PC-3 (cell line): ENCODE measurements around the gene GALNTL6. TPM values are rescaled to one million over a fixed set of nuclear protein-coding genes. Genes with fewer than 3 reads are reported as not detected.

Experiments used
- ATAC-seq: fragments of 200-7000 bp; cut with Tn5 transposase; 2 replicates; pipeline ENCODE4 v1.9.1; 2020; ENCODE audit warnings: mild to moderate bottlenecking, moderate library complexity
- BruUV-seq: library from RNA; stranded (reverse); fragments of 400-500 nt; replicated peaks from 2 replicates; lab custom pipeline; 2021; lab: Mats Ljungman, UMichigan
- CTCF ChIA-PET: fragments of 300-600 bp; sonication (Branson Sonifier 250); formaldehyde crosslinking; loops from one replicate; lab custom pipeline; 2022; ENCODE audit warnings: antibody characterized with exemption; lab: Charles Lee
- POLR2A ChIA-PET: fragments of 300-600 bp; sonication (Branson Sonifier 250); formaldehyde crosslinking; loops from one replicate; lab custom pipeline; 2022; ENCODE audit warnings: antibody characterized with exemption; ENCODE audit not compliant: unreplicated experiment; lab: Charles Lee
- DNase-seq: peaks from one replicate; pipeline ENCODE4 v3.0.0-alpha.2; 2015
- H2AFZ ChIP-seq: fragments of 300-600 bp; sonication (generic); 2 replicates; pipeline ENCODE4 v1.6.0; 2016; ENCODE audit warnings: antibody characterized with exemption, low read length
- H3F3A ChIP-seq: fragments of 300-600 bp; sonication (generic); one replicate; pipeline ENCODE4 v1.6.0; 2017; ENCODE audit warnings: antibody characterized with exemption, low read length, control low read depth, mild to moderate bottlenecking; ENCODE audit not compliant: unreplicated experiment
- H3K27ac ChIP-seq: fragments of 300-600 bp; sonication (generic); 2 replicates; pipeline ENCODE4 v1.5.1; 2016; ENCODE audit warnings: mild to moderate bottlenecking, low read length
- H3K27me3 ChIP-seq: fragments of 300-600 bp; sonication (generic); 2 replicates; pipeline ENCODE4 v1.6.1; 2016; ENCODE audit warnings: low read length, mixed read lengths
- H3K36me3 ChIP-seq: fragments of 300-600 bp; sonication (generic); 2 replicates; pipeline ENCODE4 v1.6.1; 2016; ENCODE audit warnings: low read depth, mixed run types, low read length, mixed read lengths
- H3K4me1 ChIP-seq: fragments of 300-600 bp; sonication (generic); 2 replicates; pipeline ENCODE4 v1.5.1; 2016; ENCODE audit warnings: low read length; ENCODE audit not compliant: insufficient read depth
- H3K4me2 ChIP-seq: fragments of 300-600 bp; sonication (generic); 2 replicates; pipeline ENCODE4 v1.6.0; 2016; ENCODE audit warnings: low read length
- H3K4me3 ChIP-seq: fragments of 300-600 bp; sonication (generic); 2 replicates; pipeline ENCODE4 v1.5.1; 2016; ENCODE audit warnings: mild to moderate bottlenecking, low read length, mixed read lengths
- H3K79me2 ChIP-seq: fragments of 300-600 bp; sonication (generic); 2 replicates; pipeline ENCODE4 v1.6.1; 2017; ENCODE audit warnings: low read length, mixed read lengths
- H3K9ac ChIP-seq: fragments of 300-600 bp; sonication (generic); 2 replicates; pipeline ENCODE4 v1.6.0; 2016; ENCODE audit warnings: mild to moderate bottlenecking, low read length
- H3K9me2 ChIP-seq: fragments of 300-600 bp; sonication (generic); replicated peaks from 2 replicates; pipeline ENCODE4 v1.6.1; 2016; ENCODE audit warnings: mixed run types, low read length, mixed read lengths
- H3K9me3 ChIP-seq: fragments of 300-600 bp; sonication (generic); 2 replicates; pipeline ENCODE4 v1.6.1; 2016; ENCODE audit warnings: low read length, mixed read lengths
- H4K20me1 ChIP-seq: fragments of 300-600 bp; sonication (generic); 2 replicates; pipeline ENCODE4 v1.6.1; 2016; ENCODE audit warnings: low read length, mixed read lengths
- EZH2 ChIP-seq: fragments of 300-600 bp; sonication (generic); IDR thresholded peaks from one replicate; pipeline ENCODE4 v1.6.1; 2017; ENCODE audit warnings: antibody characterized with exemption, mild to moderate bottlenecking, low read length; ENCODE audit not compliant: unreplicated experiment
- EZH2phosphoT487 ChIP-seq: fragments of 300-600 bp; sonication (generic); IDR thresholded peaks from 2 replicates; pipeline ENCODE4 v1.6.1; 2018; ENCODE audit warnings: mild to moderate bottlenecking, antibody characterized with exemption, low read length, borderline replicate concordance
- intact Hi-C: fragments of 100-400 bp; cut with micrococcal nuclease; formaldehyde crosslinking; loops from 2 replicates; pipeline ENCODE4 v1.9.0; 2023
- total RNA-seq: library from RNA; depleted of rRNA; stranded (reverse); fragments of >200 nt; gene quantifications from 2 replicates; pipeline ENCODE4 v1.2.3, GENCODE V29; 2014
- TF ChIP-seq, protein P1 (sequence below): fragments of 300-600 bp; sonication (generic); conservative IDR thresholded peaks from 2 replicates; pipeline ENCODE4 v1.5.1; 2017; ENCODE audit warnings: antibody characterized with exemption, low read depth, mild to moderate bottlenecking, low read length

The GALNTL6 gene
- total RNA-seq, 1 experiment from 2014 or later: not detected

DNA sequence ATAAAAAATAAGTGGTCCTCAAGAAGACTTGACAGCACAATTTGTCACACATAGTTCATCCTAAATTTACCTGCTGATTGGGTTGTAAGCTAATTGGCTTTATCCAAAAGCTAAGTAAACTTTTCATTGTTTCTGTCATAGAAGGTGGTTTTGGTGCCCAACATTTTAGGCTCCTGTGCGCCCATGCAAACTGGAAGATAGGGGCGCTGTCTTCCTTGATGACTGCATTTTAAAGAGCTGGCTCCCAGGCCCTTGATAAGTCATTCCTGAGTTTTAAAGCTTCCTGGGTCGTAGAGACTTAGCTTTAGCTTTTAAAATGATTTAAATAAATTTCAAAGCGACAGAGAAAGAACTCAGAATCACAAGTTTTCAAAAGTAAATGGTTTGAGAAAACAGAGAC lies 730.0 kb downstream of the GALNTL6 start:
- H3F3A ChIP-seq: no peaks in the 10 kb centered on the region
- CTCF ChIA-PET: no interaction called here
- no peak overlapping the region for H3K4me3 ChIP-seq
- TF ChIP-seq, protein P1, sequence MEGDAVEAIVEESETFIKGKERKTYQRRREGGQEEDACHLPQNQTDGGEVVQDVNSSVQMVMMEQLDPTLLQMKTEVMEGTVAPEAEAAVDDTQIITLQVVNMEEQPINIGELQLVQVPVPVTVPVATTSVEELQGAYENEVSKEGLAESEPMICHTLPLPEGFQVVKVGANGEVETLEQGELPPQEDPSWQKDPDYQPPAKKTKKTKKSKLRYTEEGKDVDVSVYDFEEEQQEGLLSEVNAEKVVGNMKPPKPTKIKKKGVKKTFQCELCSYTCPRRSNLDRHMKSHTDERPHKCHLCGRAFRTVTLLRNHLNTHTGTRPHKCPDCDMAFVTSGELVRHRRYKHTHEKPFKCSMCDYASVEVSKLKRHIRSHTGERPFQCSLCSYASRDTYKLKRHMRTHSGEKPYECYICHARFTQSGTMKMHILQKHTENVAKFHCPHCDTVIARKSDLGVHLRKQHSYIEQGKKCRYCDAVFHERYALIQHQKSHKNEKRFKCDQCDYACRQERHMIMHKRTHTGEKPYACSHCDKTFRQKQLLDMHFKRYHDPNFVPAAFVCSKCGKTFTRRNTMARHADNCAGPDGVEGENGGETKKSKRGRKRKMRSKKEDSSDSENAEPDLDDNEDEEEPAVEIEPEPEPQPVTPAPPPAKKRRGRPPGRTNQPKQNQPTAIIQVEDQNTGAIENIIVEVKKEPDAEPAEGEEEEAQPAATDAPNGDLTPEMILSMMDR: peak; percentile 24; the same call in 1 of the 2 replicates
- TF ChIP-seq EZH2phosphoT487 (no peak), EZH2 (no peak)
- H3K36me3 ChIP-seq: no peaks in the 10 kb centered on the region
- H3K79me2 ChIP-seq: no peaks in the 10 kb centered on the region
- no peaks in the 10 kb centered on the region for H3K4me1 ChIP-seq
- intact Hi-C loops: no loop called here
- H3K4me2 ChIP-seq: no peak overlapping the region
- H4K20me1 ChIP-seq: no peaks in the 10 kb centered on the region
- no peak overlapping the region for H2AFZ ChIP-seq
- H3K9ac ChIP-seq: no peak overlapping the region
- no peak overlapping the region for H3K27ac ChIP-seq
- ATAC-seq (no peak), DNase-seq (no peak)
- POLR2A ChIA-PET: no interaction called here
- no peaks in the 10 kb centered on the region for H3K9me3 ChIP-seq
- no peaks in the 10 kb centered on the region for H3K9me2 ChIP-seq
- H3K27me3 ChIP-seq: no peaks in the 10 kb centered on the region
- no TSS peak for BruUV-seq

DNA sequence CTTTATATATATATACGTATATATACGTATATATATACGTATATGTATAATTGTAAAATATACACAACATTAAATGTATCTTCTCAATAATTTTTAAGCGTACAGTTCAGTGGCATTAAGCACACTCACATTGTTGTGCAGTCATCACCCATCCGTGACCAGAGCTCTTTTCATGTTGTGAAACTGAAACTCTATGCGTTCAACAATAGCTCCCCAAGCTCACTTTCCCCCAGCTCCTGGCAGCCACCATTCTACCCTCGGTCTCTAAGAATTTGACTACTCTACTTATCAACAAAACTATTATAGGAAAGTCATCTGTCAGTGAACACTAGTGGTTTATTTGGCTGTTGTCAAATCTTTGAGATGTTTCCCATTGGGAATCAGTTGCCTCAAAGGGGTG lies 733.6 kb downstream of the GALNTL6 start:
- Histone ChIP-seq H3K9me3 (no peaks in the 10 kb centered on the region), H3K27ac (no peak overlapping the region), H2AFZ (no peak overlapping the region), H3K4me2 (no peak overlapping the region), H3K79me2 (no peaks in the 10 kb centered on the region), H3K4me1 (no peaks in the 10 kb centered on the region), H3K36me3 (no peaks in the 10 kb centered on the region), H4K20me1 (no peaks in the 10 kb centered on the region), H3F3A (no peaks in the 10 kb centered on the region), H3K9me2 (no peaks in the 10 kb centered on the region), H3K9ac (no peak overlapping the region), H3K27me3 (no peaks in the 10 kb centered on the region), H3K4me3 (no peak overlapping the region)
- ChIA-PET POLR2A (interaction anchor here (0.5 kb wide), 1 partner anchor 308 kb away, joined by 8 read pairs; no protein-coding TSS in a partner anchor), CTCF (no interaction called here)
- ATAC-seq (no peak), DNase-seq (no peak)
- intact Hi-C loops: no loop called here
- TF ChIP-seq EZH2 (no peak), EZH2phosphoT487 (no peak)
- TF ChIP-seq, protein P1: no peak
- no TSS peak for BruUV-seq

DNA sequence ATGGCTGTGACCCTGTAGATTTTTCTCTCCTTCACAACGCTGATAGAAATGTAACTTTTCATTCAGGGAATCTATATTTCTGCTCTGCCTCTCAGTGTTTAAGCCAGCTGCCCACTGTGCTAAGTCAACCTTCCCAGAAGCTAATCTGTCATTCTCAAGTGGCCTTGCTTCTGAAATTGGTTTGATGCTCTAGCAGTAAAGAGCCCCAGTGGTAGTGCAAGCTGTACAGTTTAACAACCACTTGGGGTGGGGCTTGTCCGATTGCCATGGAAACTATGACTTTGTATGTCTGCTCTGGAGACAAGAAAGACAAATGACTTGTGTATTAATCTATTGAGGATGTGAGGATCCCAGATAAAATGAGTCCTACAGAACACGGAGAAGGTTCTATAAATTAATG lies 734.5 kb downstream of the GALNTL6 start:
- H3K4me3 ChIP-seq: no peak overlapping the region
- intact Hi-C loops: no loop called here
- no peak overlapping the region for H3K4me2 ChIP-seq
- H2AFZ ChIP-seq: no peak overlapping the region
- no peaks in the 10 kb centered on the region for H3K27me3 ChIP-seq
- H3K36me3 ChIP-seq: no peaks in the 10 kb centered on the region
- TF ChIP-seq EZH2phosphoT487: no peak
- no peak for TF ChIP-seq EZH2
- TF ChIP-seq, protein P1: no peak
- no peaks in the 10 kb centered on the region for H4K20me1 ChIP-seq
- H3K4me1 ChIP-seq: no peaks in the 10 kb centered on the region
- POLR2A ChIA-PET: interaction anchor here (0.7 kb wide), 1 partner anchor 17 kb away, joined by 5 read pairs; no protein-coding TSS in a partner anchor
- H3K9ac ChIP-seq: no peak overlapping the region
- DNase-seq (no peak), ATAC-seq (no peak)
- H3K9me3 ChIP-seq: no peaks in the 10 kb centered on the region
- CTCF ChIA-PET: no interaction called here
- no TSS peak for BruUV-seq
- H3K27ac ChIP-seq: no peak overlapping the region
- H3K79me2 ChIP-seq: no peaks in the 10 kb centered on the region
- H3F3A ChIP-seq: no peaks in the 10 kb centered on the region
- H3K9me2 ChIP-seq: no peaks in the 10 kb centered on the region
